CD1c-positive myeloid dendritic cell (primary cell): ENCODE results near the gene RFX8.
"Not testable (repeated sequence)": the region's sequence is repeated elsewhere in the genome, so short reads cannot be mapped to it uniquely, and the experiment has no call there.

Experiments used
- DNase-seq: peaks from one replicate; pipeline ENCODE4 v3.0.0-alpha.2; 2016; ENCODE audit errors: extremely low spot score

RFX8 gene

DNA sequence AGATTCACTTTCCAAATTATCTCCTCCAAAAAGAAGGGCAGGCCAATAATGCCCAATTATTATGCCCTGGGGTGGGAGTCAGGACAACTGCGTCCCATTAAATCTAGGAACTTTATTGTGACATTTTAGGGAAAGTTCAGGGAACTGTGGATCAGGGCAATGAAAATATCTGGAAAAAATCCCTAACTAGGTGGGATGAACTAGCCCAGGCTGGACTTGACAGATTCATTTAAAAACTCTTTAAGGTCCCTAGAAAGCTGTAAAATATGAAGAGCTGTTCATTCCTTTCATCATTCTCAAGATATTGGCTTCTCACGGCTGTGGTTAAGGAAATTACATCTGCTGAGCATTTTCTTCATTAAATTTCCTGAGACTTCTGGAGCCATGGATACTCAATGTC, 95.8 kb downstream of the RFX8 start:
- DNase-seq, result no peak

DNA sequence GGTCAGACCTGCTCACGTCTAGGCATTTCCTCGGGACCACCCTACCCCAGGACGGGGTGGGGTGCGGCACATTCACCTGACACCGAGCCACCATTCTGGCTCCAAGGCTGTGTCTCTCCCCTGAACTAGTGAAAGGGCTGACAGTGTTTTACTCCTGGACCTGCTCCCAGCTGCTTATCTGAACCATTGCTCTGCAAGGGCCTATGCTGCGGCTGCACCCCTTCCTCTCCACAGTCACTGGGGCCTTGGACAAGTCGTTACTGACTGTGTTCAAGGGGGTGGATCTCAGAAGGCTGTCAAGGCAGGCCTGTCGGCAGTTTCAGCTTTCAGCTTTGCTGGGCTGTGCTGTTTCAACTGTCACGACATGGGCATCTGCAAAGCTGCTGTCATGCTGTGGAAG, 99.3 kb downstream of the RFX8 start:
- no peak for DNase-seq

DNA sequence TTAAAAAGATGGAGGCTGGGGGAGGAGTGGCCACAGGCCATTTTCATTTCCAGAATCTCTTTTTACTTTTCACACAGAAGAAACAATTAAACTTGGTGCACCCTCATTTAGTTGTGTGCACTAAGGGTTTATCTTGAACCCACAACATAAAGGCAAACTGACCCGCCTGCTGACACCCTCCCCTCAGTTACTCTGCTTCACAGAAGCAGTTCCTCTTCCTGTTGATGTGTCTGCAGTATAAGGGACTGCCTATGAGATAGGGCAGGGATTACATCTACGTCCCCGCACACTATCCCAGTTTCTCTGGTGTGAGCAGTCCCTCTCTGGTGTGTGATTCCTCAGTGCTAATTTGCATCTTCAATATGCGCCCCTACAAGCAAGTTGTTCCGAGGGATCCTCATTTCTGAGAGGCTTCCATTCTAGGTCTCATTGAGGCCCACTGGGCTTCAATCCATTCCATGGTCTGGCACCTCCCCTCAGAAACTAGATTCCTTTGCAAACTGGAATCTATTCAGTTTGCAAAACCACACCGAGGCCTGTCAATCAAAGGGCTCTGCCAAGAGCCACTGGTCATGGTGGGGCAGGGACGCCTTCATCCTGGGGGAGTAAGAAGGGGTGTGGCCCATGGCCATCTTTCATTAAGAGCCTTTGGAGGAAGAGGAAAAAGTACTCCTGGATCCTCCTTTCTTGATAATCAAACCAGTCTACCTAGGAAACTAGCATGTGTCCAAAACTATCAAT, 99.9 kb downstream of the RFX8 start:
- no peak for DNase-seq

DNA sequence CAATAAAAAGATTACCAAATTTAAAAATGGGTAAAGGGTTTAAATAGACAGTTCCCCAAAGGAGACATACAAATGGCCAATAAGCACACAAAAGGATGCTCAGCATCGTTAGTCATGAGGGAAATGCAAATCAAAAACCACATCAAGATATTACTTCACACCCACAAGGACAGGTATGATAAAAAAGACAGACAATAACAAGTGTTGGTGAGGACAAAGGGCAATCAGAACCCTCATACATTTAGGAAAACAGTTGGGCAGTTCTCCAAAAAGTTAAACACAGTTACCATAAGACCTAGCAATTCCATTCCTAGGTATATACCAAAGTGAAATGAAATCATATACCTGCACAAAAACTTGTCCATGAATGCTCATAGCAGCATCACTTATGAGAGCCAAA, 102.1 kb downstream of the RFX8 start:
- no peak for DNase-seq

DNA sequence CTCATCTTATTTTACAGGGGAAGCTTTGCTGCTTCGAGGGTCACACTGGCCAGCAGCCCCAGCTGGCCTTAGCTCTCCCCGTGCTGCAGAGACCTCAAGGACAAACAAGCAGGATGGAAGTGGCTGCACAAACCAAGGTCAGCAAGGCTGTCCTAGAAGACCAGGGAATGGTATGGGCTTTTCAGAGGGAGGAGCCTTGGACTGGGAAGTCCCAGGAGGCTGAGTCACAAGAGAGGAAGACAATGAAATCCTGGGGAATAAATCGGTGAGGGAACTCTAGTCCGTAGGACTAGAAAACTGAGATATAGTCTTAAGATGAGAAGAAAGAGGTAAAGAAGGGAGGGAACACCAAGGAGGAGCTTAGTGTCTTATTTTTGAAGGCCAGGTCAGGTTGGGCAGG, 103.3 kb downstream of the RFX8 start:
- DNase-seq, result no peak

DNA sequence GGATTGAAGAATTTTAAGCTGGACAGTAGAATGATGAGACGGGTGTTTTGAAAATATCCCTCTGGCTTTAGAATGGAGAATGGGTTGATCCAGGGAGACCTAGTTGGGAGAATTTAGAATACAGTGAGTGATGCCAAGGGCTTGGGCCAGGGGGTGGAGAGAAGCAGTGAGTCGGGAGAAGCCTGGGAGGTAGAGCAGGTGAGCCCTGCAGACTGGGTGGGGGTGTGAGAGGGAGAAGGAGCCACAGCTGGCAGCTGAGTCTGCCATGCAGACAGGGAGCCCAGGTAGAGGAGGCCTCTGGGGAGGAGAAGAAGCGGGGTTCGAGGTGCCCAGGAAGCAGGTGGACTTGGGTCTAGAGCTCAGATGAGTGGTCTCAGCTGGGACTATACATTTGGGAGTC, 105.8 kb downstream of the RFX8 start:
- no peak for DNase-seq

DNA sequence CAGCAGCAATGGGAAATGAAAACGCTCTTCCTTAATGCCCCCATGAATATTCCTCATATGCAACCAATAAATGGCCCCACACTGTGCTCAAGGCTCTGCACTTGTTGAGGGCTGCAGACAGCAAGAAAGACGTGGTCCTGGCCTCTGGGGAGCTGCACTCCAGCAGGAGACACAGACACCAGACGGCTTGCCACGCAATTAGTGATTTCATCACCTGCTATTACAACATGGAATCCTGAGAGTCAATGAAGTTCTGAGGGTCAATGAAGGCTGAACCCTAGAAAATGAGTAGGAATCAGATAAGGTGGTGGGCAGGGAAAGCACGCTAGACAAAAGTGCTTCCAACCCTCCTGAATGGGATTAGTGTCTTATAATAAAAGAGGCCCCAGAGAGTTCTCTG, 106.5 kb downstream of the RFX8 start:
- DNase-seq, result no peak

DNA sequence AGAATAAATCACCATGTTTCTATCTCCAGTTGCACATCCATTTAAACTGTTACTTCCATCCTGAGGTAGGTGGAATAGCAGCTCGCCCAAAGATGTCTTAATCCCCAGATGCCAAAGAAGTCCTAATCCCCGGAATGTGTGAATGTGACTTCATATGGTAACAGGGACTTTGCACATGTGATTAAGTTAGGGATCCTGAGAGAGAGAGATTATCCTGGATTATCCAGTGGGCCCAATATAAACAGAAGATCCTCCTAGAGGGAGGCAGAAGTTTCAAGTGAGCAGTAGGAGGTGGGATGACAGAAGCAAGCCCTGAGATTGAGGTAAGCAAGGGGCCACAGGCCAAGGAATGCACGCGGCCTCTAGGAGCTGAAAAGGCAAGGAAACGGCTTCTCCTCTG, 107.4 kb downstream of the RFX8 start:
- no peak for DNase-seq

DNA sequence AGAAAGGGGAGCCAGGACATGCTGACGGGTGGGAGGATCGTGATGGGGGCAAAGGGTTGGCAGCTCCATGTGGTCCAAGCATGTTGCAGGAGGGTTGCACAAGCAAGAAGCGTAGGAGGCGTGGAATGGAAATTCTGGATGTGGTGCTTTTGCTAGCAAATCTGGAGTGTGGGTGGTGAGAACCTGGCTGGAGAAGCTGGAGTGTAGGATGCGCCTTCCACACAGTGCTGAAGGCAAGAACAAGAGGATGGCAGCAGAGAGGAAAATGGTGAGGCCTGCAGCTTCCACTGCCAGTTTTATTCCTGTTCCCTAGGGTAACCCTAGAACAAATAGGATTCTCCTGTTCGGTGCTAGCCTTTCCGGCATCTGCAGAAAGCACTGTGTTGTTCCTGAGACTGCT, 110.0 kb downstream of the RFX8 start:
- no peak for DNase-seq

DNA sequence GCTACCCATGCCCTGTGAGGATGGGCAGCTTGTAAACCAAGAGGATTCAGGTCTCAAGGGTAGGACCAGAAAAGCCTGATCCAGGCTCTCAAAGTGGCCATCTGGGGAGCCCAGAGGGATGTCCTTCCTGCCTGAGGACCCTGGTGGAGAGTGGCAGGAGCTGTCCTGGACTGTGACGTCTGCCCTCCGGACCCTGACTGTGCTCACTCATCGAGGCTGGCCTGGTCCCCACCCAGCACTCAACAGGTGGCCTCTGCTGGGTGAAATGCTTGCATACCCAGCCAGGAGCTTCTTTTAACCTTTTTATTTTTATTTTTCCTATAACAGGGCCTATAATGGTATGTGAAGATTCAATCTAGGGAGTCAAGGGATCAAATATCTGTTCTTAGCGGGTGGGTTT, 112.1 kb downstream of the RFX8 start:
- no peak for DNase-seq

DNA sequence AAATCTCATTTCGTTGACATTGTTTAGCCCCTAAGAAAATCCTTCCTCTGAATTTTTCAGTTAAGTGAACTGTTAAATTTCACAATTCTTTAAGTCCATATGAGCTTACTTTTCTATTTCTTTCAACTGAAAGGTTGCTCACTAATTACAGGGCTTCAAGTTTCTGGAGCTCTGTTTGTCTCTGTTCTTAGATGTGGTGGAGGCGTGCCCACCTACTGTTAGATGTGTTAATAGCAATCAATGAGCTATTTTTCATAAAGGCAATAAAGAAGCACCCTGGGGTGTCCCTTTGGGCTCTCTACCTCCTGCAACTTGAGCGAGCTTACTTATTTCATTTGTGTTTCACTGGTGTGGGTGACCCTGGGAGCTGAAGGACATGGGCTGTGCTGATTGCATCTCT, 112.6 kb downstream of the RFX8 start:
- no peak for DNase-seq

DNA sequence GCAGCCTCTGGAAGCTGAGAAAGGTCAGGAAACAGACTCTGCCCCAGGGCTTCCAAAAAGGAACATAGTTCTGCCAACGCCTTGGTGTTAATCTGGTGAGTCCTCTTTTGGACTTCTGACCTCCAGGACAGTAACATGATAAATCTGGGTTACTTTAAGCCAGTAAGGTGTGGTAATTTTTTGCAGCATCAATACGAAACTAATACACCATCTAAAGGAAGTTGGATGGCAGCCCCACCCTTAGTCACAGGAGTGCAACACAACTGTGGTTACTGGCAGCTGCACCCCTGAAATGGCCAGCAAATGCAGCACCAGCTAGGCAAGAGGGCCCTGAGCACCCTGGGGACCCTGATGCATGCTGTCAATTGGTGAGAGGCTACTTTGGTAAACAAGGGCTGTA, 113.4 kb downstream of the RFX8 start:
- peak; percentile 45 for DNase-seq

DNA sequence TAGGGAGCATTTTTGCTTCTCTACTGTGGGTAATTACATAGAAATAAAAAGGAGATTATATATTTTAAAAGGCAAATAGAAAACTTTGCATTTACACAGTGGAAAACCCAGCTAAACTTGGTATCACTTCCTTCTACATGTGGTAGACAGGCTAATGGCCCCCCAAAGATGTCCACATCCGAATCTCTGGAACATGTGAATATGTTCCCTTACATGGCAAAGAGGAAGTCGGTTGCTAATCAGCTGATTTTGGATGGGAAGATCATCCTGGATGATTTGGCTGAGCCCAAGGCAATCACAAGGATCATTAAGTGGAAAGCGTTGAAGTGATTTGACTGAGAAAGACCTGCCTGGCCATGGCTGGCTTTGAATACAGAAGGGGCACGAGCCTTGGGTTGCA, 113.8 kb downstream of the RFX8 start:
- peak; percentile 64 for DNase-seq

DNA sequence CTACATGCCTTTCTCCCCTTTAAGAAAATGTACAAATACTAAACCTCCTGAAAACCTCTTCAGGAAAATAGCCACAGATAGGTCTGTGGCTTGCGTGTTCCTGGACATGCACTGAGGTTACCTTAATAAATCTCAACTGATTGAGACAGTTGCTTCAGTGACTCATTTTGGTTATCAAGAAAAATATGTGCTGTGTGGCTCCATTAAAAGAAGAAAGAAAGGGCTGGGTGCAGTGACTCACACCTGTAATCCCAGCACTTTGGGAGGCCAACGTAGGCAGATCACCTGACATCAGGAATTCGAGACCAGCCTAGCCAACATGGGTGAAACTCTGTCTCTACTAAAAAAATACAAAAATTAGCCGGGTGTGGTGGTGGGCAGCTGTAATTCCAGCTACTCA, 114.7 kb downstream of the RFX8 start:
- DNase-seq, result no peak

DNA sequence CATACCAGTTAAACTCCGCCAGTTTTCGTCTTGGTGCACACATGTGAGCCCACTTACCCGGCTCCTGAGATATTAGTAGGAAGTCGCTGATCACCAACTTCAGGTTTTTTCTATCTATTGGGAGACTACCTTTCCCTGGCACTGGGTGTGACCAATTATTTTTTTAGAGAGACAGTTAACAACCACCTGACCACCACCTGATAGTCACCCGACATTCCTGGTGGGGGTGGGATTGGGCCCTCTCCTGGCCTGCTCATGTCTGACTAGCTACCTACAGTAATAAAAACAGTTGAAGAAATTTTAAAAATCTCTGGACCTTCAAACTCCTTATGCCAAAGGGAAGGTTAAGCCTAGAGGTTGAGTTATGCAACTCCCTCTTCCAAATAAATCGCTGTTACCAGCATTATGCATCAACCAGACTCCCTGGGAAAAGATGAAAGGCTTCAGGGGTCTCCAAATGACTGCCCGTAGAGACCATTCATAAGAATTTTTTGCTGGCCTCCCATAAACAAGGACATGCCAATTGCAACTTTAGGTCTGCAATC, 115.4 kb downstream of the RFX8 start:
- DNase-seq, result no peak

DNA sequence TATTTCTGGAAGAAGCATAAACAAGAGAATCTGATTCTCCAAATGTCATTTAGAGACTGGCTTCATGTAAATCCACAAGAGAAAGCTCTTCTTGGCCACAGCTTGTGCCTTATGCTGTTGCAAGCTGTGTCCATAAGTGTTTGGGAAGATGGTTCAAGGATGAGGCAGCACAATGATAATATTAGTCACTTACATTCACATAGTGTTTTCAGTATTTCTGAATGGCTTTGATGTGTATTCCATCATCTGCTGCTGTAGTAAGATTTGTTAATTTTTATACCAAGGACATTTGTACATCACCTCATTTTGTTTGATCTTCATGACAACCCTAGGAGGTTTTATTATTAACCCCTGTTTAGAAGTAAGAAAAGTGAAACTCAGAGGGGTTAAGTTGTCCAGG, 117.5 kb downstream of the RFX8 start:
- no peak for DNase-seq

DNA sequence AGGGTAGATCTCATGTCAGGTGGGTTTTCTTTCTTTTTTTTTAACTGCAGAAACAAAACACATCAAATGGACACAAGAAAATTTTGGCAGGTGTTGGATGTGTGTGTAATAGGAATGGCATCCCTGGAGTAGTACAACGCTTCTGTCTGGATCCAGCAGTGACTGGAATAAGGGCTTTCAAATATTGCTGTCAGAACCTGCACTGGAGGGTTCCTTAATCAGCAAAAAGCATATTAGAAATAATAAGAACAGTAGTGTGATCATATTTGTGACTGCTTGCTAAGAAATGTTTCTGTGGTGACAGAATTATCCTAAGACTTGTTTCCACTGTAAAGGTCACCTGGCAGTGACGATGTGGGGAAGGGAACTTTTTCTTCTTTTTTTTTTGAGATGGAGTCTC, 118.4 kb downstream of the RFX8 start:
- DNase-seq, result no peak

DNA sequence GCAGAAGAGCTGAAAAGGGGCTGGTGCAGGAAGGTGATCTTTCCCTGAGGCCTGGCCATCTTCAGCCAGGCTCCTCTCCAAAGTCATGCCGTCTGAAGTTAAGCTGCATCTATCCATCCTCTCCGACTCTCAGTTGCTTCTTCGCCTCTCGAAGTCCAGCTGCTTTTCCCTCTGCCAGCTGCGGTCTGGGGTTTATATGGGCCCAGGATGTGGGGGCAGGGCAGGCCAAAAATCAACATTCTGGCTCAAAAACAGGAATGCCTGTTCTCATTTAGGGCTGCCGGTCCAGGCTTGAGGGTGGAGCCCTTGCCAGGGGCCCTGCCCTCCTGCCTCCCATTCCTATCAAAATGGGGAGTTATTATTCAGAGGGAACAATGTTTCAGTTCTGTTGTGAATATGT, 118.9 kb downstream of the RFX8 start:
- no peak for DNase-seq

DNA sequence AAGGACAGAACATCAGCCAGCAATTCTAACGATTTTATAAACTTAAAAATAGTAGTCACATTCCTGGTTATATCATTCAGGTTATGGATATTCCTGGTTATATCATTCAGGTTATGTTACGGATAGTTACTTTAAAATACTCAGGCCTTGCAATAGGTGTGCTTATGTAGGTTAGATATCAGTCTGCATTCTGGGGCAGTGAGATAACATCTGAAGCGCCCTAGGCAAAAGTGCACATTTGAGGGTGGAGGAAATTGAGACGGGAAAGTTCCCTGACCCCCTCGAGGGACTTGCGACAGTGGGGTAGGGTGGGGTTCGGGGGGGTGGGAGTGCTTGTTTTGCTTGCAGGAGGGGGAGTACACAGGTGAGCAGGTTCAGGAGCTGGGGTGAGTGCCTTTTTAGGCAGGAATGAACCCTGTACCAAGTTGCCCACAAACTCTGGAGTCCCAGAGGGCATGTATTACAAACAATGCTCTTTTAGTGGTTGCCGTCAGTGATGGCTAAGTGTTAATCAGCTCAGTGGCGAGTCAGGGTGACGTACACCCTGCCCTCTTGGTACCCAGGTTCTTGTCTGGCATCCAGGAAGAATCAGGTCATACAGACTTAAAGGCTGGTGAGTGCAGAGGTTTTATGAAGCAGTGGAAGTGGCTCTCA, 119.4 kb downstream of the RFX8 start:
- DNase-seq, result no peak

DNA sequence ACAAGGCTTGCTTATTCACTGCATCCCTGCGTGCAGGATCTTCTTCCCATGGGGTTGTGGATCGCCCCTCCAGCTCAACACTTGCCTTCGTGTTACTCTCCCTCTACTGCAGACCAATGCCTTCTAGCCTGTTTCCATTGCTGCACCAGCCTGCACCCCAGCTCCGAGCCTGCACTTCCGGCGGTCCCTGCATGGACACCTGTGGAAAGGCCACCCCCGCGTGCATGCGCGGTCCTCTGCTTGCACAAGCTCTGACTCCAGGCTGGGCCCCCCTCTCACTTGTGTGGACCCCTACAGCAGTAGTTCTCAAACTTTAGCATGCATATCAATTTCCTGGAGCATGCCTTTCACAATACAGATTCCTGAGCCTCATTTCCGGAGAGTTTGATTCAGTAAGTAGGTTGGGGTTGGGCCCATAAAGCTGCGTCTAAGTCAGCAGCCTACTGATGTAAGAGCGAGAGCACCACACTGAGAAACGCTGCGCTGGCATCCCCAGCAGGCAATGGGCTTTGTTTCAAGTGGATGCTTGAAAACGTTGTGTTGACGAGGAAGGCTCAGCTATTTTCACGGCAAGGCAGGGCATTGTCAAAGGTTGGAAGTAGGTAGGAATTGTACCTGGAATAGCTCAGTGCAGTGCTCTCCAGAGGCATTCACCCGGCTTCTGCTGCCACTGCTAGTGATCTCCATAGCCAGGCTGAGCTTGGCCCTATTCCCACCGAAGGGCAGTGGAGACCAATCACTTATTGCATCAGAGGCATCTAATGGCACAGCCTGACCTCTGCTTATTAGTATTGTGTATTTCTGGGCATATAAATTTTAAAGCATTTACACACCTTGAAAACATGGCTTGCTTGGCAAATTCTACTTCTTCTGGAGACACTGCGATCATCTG, 120.2 kb downstream of the RFX8 start:
- no peak for DNase-seq

DNA sequence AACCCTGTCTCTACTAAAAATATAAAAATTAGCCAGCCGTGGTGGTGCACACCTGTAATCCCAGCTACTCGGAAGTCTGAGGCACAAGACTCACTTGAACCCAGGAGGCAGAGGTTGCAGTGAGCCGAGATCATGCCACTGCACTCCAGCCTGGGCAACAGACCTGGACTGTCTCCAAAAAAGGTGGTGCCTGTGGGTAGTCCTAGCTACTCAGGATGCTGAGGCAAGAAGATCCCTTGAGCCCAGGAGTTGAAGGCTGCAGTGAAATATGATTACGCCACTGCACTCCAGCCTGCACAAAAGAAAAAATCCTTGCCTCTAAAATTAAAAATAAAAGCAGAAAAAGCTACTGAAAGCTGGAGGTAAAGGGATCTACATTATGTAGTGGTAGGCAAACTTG, 122.3 kb downstream of the RFX8 start:
- DNase-seq, result not testable (repeated sequence)

DNA sequence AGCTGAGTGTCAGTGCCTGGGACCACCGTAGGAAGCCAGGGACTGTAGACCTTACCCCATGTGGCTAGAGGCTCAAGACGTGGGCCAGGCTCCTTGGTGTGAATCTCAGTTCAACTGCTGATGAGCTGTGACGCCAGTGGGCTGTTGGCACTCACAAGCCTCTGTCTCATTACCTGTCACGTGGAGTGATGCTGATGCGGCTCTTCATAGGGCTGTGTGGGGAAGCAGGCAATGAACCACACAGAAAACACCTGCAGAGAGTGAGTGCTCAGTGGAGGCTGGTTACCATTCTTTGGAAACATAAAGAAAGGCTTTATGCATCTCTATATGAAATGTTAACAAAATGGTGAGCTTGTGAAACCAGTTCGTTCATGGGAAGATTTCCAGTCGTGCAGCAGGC, 123.7 kb downstream of the RFX8 start:
- no peak for DNase-seq
